HL-60/S4 treated with retinoic acid at 250 ng/mL for 4 days and 3 days (cell line): ENCODE measurements around the gene ZNF865.

Source experiments
- in situ Hi-C: fragments of 300-500 bp; cut with MboI; formaldehyde crosslinking; loops from 2 replicates; pipeline ENCODE4 v1.7.0; 2022; ENCODE audit warnings: low sequenced_read_pairs

The ZNF865 gene

GRCh38 chr19:55603581-55604292 lies 1.7 kb upstream of the ZNF865 start:
- in situ Hi-C loops, result no loop called here

- in situ Hi-C loops, result no loop called here
Measured at GRCh38 chr19:55605207-55605636, 225 bp upstream of the ZNF865 start.

- in situ Hi-C loops, result no loop called here
Measured at GRCh38 chr19:55606471-55606787, 982 bp downstream of the ZNF865 start.

GRCh38 chr19:55606817-55607216 lies 1.4 kb downstream of the ZNF865 start:
- in situ Hi-C loops, result no loop called here

- in situ Hi-C loops, result no loop called here
Measured at GRCh38 chr19:55609326-55609725, 3.9 kb downstream of the ZNF865 start.

GRCh38 chr19:55611300-55611982 lies 6.0 kb downstream of the ZNF865 start:
- in situ Hi-C loops, result no loop called here

- in situ Hi-C loops, result no loop called here
Measured at GRCh38 chr19:55611983-55612645, 6.7 kb downstream of the ZNF865 start.

GRCh38 chr19:55613396-55613795 lies 7.9 kb downstream of the ZNF865 start:
- in situ Hi-C loops, result no loop called here

- in situ Hi-C loops, result no loop called here
Measured at GRCh38 chr19:55613930-55614710, 8.7 kb downstream of the ZNF865 start.

GRCh38 chr19:55614711-55615542 lies 9.5 kb downstream of the ZNF865 start:
- in situ Hi-C loops, result no loop called here

GRCh38 chr19:55615543-55616394 lies 10.3 kb downstream of the ZNF865 start:
- in situ Hi-C loops, result no loop called here

- in situ Hi-C loops, result no loop called here
Measured at GRCh38 chr19:55616395-55616875, 11.0 kb downstream of the ZNF865 start.

GRCh38 chr19:55617426-55617825 lies 12.0 kb downstream of the ZNF865 start:
- in situ Hi-C loops, result no loop called here

GRCh38 chr19:55618426-55618825 lies 13.0 kb downstream of the ZNF865 start:
- in situ Hi-C loops, result no loop called here

- in situ Hi-C loops, result no loop called here
Measured at GRCh38 chr19:55619286-55619685, 13.8 kb downstream of the ZNF865 start.

GRCh38 chr19:55620410-55621204 lies 15.2 kb downstream of the ZNF865 start:
- in situ Hi-C loops, result loop anchor here (10.0 kb wide), 2 partner anchors 106 to 466 kb away; partner anchors contain the start of gene TNNI3

GRCh38 chr19:55621205-55621672 lies 15.8 kb downstream of the ZNF865 start:
- in situ Hi-C loops, result loop anchor here (10.0 kb wide), 2 partner anchors 106 to 466 kb away; partner anchors contain the start of gene TNNI3

- in situ Hi-C loops, result loop anchor here (10.0 kb wide), 2 partner anchors 107 to 467 kb away; partner anchors contain the start of gene TNNI3
Measured at GRCh38 chr19:55621673-55622231, 16.3 kb downstream of the ZNF865 start.
